HCT116 (cell line): Measurements from ENCODE around the gene BABAM2. TPM values are rescaled to one million over a fixed set of nuclear protein-coding genes. Genes with fewer than 3 reads are reported as not detected.

Experiments used
- ATAC-seq: fragments of 200-7000 bp; cut with Tn5 transposase; 2 replicates; pipeline ENCODE4 v1.9.1; 2020; ENCODE audit warnings: mild to moderate bottlenecking, moderate library complexity
- BruUV-seq: library from RNA; stranded (reverse); fragments of 400-500 nt; replicated peaks from 2 replicates; lab custom pipeline; 2021; lab: Mats Ljungman, UMichigan
- CTCF ChIA-PET: fragments of 300-600 bp; sonication (Branson Sonifier 250); formaldehyde crosslinking; loops from one replicate; lab custom pipeline; 2021; ENCODE audit warnings: antibody characterized with exemption; lab: Charles Lee
- POLR2A ChIA-PET: fragments of 300-600, 350-600 bp; sonication (Branson Sonifier 250); formaldehyde crosslinking; loops from one replicate; lab custom pipeline; 2021; ENCODE audit warnings: antibody characterized with exemption; lab: Charles Lee
- RAD21 ChIA-PET, 2 experiments: fragments of 300-600 bp; sonication (Branson Sonifier 250); formaldehyde crosslinking; loops; one replicate each; lab custom pipeline; 2023; ENCODE audit warnings: low total read pairs in 2 of 2; ENCODE audit not compliant: uncharacterized antibody in 2 of 2, unreplicated experiment in 2 of 2, low non-redundant PET in 1 of 2; lab: Charles Lee
- DNase-seq: peaks from one replicate; pipeline ENCODE4 v3.0.0-alpha.2; 2010; ENCODE audit warnings: low read depth, low spot score
- H2AFZ ChIP-seq: fragments of 200-600 bp; shearing (Covaris generic), sonication (generic); 2 replicates; pipeline ENCODE4 v1.6.1; 2017; ENCODE audit warnings: low read depth, mixed run types, mixed read lengths, antibody characterized with exemption, low read length; ENCODE audit not compliant: poor library complexity, severe bottlenecking
- H3K27ac ChIP-seq: 2 replicates; pipeline ENCODE4 v1.5.1; 2012; ENCODE audit warnings: low read depth, low read length
- H3K27me3 ChIP-seq: fragments of 200-600 bp; sonication (generic); 2 replicates; pipeline ENCODE4 v1.6.1; 2016; ENCODE audit warnings: mixed run types, low read length, mixed read lengths; ENCODE audit not compliant: insufficient read depth
- H3K36me3 ChIP-seq, 2 experiments: fragments of 200-500 bp in 1 of 2; fragments of 200-600 bp in 1 of 2; sonication (Bioruptor generic) in 1 of 2; sonication (generic) in 1 of 2; 2 replicates each; pipeline versions ENCODE4 v1.5.1 to v1.6.1; 2014 to 2016; ENCODE audit warnings: low read length in 2 of 2, inconsistent platforms in 1 of 2, mixed read lengths in 1 of 2, mixed run types in 1 of 2; ENCODE audit not compliant: insufficient read depth in 2 of 2, control insufficient read depth in 1 of 2
- H3K4me1 ChIP-seq, 2 experiments: fragments of 200-600 bp in 1 of 2; sonication (generic) in 1 of 2; 2 replicates each; pipeline versions ENCODE4 v1.5.1 to v1.6.1; 2012 to 2017; ENCODE audit warnings: low read length in 2 of 2, inconsistent platforms in 1 of 2, mild to moderate bottlenecking in 1 of 2, mixed read lengths in 1 of 2, mixed run types in 1 of 2, moderate library complexity in 1 of 2; ENCODE audit not compliant: insufficient read depth in 2 of 2, control insufficient read depth in 1 of 2
- H3K4me2 ChIP-seq: fragments of 200-600 bp; sonication (generic); 2 replicates; pipeline ENCODE4 v1.6.1; 2017; ENCODE audit warnings: mixed run types, low read length, mixed read lengths
- H3K4me3 ChIP-seq, 2 experiments: fragments of 200-600 bp in 1 of 2; sonication (generic) in 1 of 2; replicated peaks in 1 of 2; 2 replicates each; pipeline ENCODE4 v1.5.1; 2011 to 2016; ENCODE audit warnings: low read length in 2 of 2, control low read depth in 1 of 2, low read depth in 1 of 2, mild to moderate bottlenecking in 1 of 2, mixed read lengths in 1 of 2, mixed run types in 1 of 2
- H3K79me2 ChIP-seq: fragments of 200-600 bp; sonication (generic); 2 replicates; pipeline ENCODE4 v1.6.1; 2017; ENCODE audit warnings: mild to moderate bottlenecking, mixed run types, low read length, moderate library complexity, mixed read lengths; ENCODE audit not compliant: insufficient read depth
- H3K9ac ChIP-seq: fragments of 200-600 bp; sonication (generic); 2 replicates; pipeline ENCODE4 v1.6.1; 2016; ENCODE audit warnings: low read length, mixed read lengths
- H3K9me2 ChIP-seq: fragments of 200-600 bp; sonication (generic), shearing (Covaris generic); 2 replicates; pipeline ENCODE4 v1.6.1; 2017; ENCODE audit warnings: mixed run types, mild to moderate bottlenecking, moderate library complexity; ENCODE audit not compliant: insufficient read depth
- H3K9me3 ChIP-seq, 2 experiments: fragments of 200-500 bp in 1 of 2; fragments of 200-600 bp in 1 of 2; sonication (Bioruptor generic) in 1 of 2; sonication (generic) in 1 of 2; 2 replicates each; pipeline ENCODE4 v1.6.1; 2014 to 2017; ENCODE audit warnings: low read length in 2 of 2, mixed read lengths in 2 of 2, inconsistent platforms in 1 of 2, low read depth in 1 of 2, mild to moderate bottlenecking in 1 of 2, mixed run types in 1 of 2, moderate library complexity in 1 of 2; ENCODE audit not compliant: control insufficient read depth in 1 of 2, insufficient read depth in 1 of 2
- H4K20me1 ChIP-seq: fragments of 200-600 bp; sonication (generic), shearing (Covaris generic); 2 replicates; pipeline ENCODE4 v1.6.1; 2017; ENCODE audit warnings: mixed run types, mild to moderate bottlenecking, moderate library complexity; ENCODE audit not compliant: insufficient read depth
- CBX3 ChIP-seq: IDR thresholded peaks from 2 replicates; pipeline ENCODE4 v1.6.1; 2012; ENCODE audit warnings: low read depth
- CEBPB ChIP-seq: IDR thresholded peaks from 2 replicates; pipeline ENCODE4 v1.6.1; 2012; ENCODE audit warnings: low read depth
- CTCF ChIP-seq, 3 experiments: fragments of 200-600 bp in 1 of 3; sonication (generic) in 1 of 3; IDR thresholded peaks in 2 of 3; conservative IDR thresholded peaks in 1 of 3; 2 replicates each; pipeline ENCODE4 v1.5.1; 2012 to 2017; ENCODE audit warnings: low read depth in 2 of 3, low read length in 2 of 3, antibody characterized with exemption in 1 of 3, borderline replicate concordance in 1 of 3, control low read depth in 1 of 3, mild to moderate bottlenecking in 1 of 3, mixed read lengths in 1 of 3, mixed run types in 1 of 3, moderate library complexity in 1 of 3; ENCODE audit not compliant: insufficient read depth in 1 of 3
- EGR1 ChIP-seq: IDR thresholded peaks from 2 replicates; pipeline ENCODE4 v1.6.1; 2012; ENCODE audit warnings: low read depth
- ELF1 ChIP-seq: IDR thresholded peaks from 2 replicates; pipeline ENCODE4 v1.6.1; 2012; ENCODE audit warnings: low read depth, borderline replicate concordance
- EZH2 ChIP-seq: fragments of 200-600 bp; sonication (generic); IDR thresholded peaks from 2 replicates; pipeline ENCODE4 v1.6.1; 2017; ENCODE audit warnings: antibody characterized with exemption, mixed run types
- EZH2phosphoT487 ChIP-seq: fragments of 200-600 bp; IDR thresholded peaks from 2 replicates; pipeline ENCODE4 v1.6.1; 2018; ENCODE audit warnings: antibody characterized with exemption, borderline replicate concordance
- FOSL1 ChIP-seq: IDR thresholded peaks from 2 replicates; pipeline ENCODE4 v1.6.1; 2012; ENCODE audit warnings: low read depth
- JUND ChIP-seq: IDR thresholded peaks from 2 replicates; pipeline ENCODE4 v1.6.1; 2012
- MAX ChIP-seq: IDR thresholded peaks from 2 replicates; pipeline ENCODE4 v1.6.1; 2012
- POLR2A ChIP-seq: IDR thresholded peaks from 2 replicates; pipeline ENCODE4 v1.7.0; 2011; ENCODE audit warnings: borderline replicate concordance; ENCODE audit not compliant: insufficient read depth, insufficient read length; ENCODE audit errors: extremely low read depth
- POLR2AphosphoS5 ChIP-seq: IDR thresholded peaks from 2 replicates; pipeline ENCODE4 v1.6.1; 2011; ENCODE audit warnings: mild to moderate bottlenecking, low read depth, low read length, moderate library complexity
- SIN3A ChIP-seq: IDR thresholded peaks from 2 replicates; pipeline ENCODE4 v1.6.1; 2012; ENCODE audit warnings: low read depth
- SP1 ChIP-seq: IDR thresholded peaks from 2 replicates; pipeline ENCODE4 v1.6.1; 2012; ENCODE audit warnings: low read depth
- TCF7L2 ChIP-seq: IDR thresholded peaks from 2 replicates; pipeline ENCODE4 v1.7.0; 2011; ENCODE audit warnings: borderline replicate concordance, inconsistent platforms; ENCODE audit not compliant: insufficient read depth, insufficient read length; ENCODE audit errors: extremely low read depth
- YY1 ChIP-seq: IDR thresholded peaks from 2 replicates; pipeline ENCODE4 v1.6.1; 2011; ENCODE audit warnings: low read length, low read depth, moderate library complexity, mild to moderate bottlenecking; ENCODE audit not compliant: insufficient replicate concordance; ENCODE audit errors: extremely low read depth
- ZFX ChIP-seq: fragments of 450-650 bp; IDR thresholded peaks from 2 replicates; pipeline ENCODE4 v1.6.1; 2017
- ZNF274 ChIP-seq: fragments of 200-500 bp; sonication (Bioruptor generic); IDR thresholded peaks from 2 replicates; pipeline ENCODE4 v1.6.1; 2014; ENCODE audit warnings: mild to moderate bottlenecking, low read depth, low read length, inconsistent platforms
- intact Hi-C: fragments of 100-400 bp; cut with micrococcal nuclease; formaldehyde crosslinking; loops from 2 replicates; pipeline ENCODE4 v1.10.0; 2022
- total RNA-seq: library from RNA; stranded (reverse); gene quantifications from one replicate; pipeline ENCODE4 v1.2.1, GENCODE V29; 2021; ENCODE audit not compliant: unreplicated experiment
- TF ChIP-seq, protein P1 (sequence below): IDR thresholded peaks from 2 replicates; pipeline ENCODE4 v1.6.1; 2012; ENCODE audit warnings: low read depth

The BABAM2 gene
- total RNA-seq, 1 experiment from 2014 or later: 23.8 TPM

DNA sequence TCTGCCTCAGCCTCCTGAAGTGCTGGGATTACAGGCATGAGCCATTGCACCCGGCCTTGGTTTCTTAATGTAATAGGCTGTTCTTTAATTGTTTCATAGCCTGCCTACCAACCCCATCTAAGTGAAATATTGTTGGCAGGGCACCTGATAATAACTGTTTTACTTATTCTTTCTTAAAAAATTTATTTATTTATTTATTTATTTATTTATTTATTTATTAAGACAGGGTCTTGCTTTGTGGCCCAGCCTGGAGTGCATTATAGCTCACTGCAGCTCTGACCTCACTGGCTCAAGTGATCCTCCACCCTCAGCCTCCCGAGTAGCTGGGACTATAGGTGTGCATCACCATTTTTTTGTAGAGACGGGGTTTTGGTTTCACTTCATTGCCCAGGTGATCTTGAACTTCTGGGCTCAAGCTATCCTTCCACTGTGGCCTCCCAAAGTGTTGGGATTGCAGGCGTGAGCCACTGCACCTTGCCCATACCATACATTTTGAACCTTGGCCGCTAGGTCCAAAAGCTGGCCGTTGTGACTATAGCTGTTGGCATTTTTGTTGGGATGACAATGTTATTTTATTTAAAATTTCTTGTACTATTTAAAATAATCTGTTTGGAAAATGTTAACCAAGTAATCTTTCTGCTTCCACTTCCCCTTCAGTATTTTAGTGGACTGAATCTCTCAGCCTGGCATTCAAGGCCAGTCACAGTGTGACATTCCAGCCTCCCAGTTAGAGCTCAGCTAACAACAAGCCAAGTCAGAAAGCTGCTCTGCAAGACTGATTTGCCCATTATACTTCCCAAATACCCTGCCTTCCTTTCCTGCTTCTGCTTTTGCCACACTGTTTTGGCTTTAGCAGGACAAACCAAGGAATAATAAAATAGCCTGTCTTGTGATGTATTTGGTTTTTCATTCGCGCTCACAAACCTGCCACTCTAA lies 52.4 kb downstream of the BABAM2 start:
- Histone ChIP-seq H3K27ac (no peak overlapping the region), H3K79me2 (no peaks in the 10 kb centered on the region; the same call in 1 of the 2 replicates), H3K4me1 (no peaks in the 10 kb centered on the region), H3K36me3 (no peaks in the 10 kb centered on the region), H3K4me3 (no peak overlapping the region), H3K9me3 (no peaks in the 10 kb centered on the region), H3K9me2 (no peaks in the 10 kb centered on the region), H4K20me1 (no peaks in the 10 kb centered on the region), H3K27me3 (no peaks in the 10 kb centered on the region), H3K9ac (no peak overlapping the region), H2AFZ (no peak overlapping the region), H3K4me2 (no peak overlapping the region)
- TF ChIP-seq ZNF274 (no peak), TCF7L2 (no peak), EGR1 (no peak), SIN3A (no peak), CTCF (IDR thresholded peaks at IDR 0.05 in 2 of 3, conservative IDR thresholded peaks at IDR 0.05 in 1 of 3; ENCODE audit: borderline replicate concordance in 1 of 3, insufficient read depth in 1 of 3, low read depth in 2 of 3, low read length in 2 of 3) (no peak), YY1 (no peak), MAX (no peak), EZH2 (no peak), CBX3 (no peak), SP1 (no peak), JUND (no peak), CEBPB (no peak), POLR2AphosphoS5 (no peak), EZH2phosphoT487 (no peak), FOSL1 (no peak), ELF1 (no peak), POLR2A (no peak), ZFX (no peak)
- TF ChIP-seq, protein P1, sequence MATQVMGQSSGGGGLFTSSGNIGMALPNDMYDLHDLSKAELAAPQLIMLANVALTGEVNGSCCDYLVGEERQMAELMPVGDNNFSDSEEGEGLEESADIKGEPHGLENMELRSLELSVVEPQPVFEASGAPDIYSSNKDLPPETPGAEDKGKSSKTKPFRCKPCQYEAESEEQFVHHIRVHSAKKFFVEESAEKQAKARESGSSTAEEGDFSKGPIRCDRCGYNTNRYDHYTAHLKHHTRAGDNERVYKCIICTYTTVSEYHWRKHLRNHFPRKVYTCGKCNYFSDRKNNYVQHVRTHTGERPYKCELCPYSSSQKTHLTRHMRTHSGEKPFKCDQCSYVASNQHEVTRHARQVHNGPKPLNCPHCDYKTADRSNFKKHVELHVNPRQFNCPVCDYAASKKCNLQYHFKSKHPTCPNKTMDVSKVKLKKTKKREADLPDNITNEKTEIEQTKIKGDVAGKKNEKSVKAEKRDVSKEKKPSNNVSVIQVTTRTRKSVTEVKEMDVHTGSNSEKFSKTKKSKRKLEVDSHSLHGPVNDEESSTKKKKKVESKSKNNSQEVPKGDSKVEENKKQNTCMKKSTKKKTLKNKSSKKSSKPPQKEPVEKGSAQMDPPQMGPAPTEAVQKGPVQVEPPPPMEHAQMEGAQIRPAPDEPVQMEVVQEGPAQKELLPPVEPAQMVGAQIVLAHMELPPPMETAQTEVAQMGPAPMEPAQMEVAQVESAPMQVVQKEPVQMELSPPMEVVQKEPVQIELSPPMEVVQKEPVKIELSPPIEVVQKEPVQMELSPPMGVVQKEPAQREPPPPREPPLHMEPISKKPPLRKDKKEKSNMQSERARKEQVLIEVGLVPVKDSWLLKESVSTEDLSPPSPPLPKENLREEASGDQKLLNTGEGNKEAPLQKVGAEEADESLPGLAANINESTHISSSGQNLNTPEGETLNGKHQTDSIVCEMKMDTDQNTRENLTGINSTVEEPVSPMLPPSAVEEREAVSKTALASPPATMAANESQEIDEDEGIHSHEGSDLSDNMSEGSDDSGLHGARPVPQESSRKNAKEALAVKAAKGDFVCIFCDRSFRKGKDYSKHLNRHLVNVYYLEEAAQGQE: no peak
- POLR2A ChIA-PET: no interaction called here
- ATAC-seq (no peak), DNase-seq (no peak)
- RAD21 ChIA-PET: no interaction called here
- BruUV-seq: no TSS peak
- intact Hi-C loops: no loop called here
- CTCF ChIA-PET: no interaction called here
